GM12875 (cell line): ENCODE measurements around the gene IQCK.

Source experiments
- H3K4me3 ChIP-seq: one replicate; pipeline ENCODE4 v1.5.1; 2011; ENCODE audit warnings: low read depth, low read length, control low read depth
- CTCF ChIP-seq: IDR thresholded peaks from 2 replicates; pipeline ENCODE4 v1.5.1; 2011; ENCODE audit warnings: low read depth, mild to moderate bottlenecking, control low read depth, inconsistent platforms, low read length, moderate library complexity, borderline replicate concordance; ENCODE audit not compliant: insufficient read depth

IQCK gene

DNA sequence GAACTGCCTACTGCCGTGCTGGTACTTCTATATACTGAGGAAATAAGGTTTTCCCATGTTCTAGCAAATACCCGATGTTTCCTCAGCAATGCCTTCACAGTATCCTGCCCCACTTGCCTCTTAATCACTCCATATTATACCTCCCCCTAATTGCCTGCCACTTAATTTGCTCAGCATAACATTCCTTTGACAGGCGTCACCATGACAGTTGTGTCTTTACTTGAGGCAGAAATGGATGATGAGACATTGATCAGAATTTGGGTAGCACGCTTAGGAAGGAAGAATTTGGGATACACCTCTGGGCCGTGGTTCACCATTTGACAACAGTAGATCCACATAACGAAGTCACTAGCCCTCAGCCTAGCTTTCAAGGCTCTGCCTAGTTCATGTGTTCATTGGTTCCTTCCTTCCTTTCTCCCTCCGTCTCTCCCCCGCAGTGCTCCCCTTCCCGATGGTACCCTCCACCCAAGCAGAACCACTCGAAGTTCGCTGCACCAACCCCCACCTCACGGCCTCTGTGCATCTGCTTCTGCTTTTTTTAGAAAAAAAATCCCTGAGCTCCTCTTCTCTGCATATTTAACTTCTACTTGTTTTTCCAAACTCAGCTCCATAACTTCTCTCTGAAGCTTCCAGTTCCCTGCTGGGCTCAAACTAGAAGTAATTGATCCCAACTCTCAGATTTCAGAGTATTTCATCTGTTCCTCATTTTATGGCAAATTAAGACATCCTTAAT is 19.4 kb downstream of the IQCK start:
- no peak overlapping the region for H3K4me3 ChIP-seq
- TF ChIP-seq CTCF: no peak

DNA sequence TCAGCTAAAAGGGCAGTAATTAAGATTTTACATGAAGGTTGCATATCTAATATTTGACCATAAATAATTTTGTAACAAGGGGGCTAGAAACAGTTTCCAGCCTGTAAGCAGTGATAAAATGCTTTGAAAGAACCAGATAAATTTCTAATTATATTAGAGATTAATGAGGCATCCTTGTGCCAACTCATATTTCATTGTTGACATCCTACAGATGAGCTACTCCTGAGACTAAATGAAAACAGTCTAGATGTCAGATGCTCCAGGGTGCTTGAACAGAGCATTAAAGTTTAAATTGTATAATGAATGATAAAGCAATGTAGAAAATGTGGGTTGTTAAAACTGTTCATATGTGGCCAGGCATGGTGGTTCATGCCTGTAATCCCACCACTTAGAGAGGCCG is 23.3 kb downstream of the IQCK start:
- H3K4me3 ChIP-seq: no peak overlapping the region
- TF ChIP-seq CTCF: no peak

- TF ChIP-seq CTCF: no peak
- no peak overlapping the region for H3K4me3 ChIP-seq
These were observed 25.7 kb downstream of the IQCK start for GRCh38 chr16:19743816-19744159.

GRCh38 chr16:19744670-19745069 is 26.6 kb downstream of the IQCK start:
- TF ChIP-seq CTCF: no peak

DNA sequence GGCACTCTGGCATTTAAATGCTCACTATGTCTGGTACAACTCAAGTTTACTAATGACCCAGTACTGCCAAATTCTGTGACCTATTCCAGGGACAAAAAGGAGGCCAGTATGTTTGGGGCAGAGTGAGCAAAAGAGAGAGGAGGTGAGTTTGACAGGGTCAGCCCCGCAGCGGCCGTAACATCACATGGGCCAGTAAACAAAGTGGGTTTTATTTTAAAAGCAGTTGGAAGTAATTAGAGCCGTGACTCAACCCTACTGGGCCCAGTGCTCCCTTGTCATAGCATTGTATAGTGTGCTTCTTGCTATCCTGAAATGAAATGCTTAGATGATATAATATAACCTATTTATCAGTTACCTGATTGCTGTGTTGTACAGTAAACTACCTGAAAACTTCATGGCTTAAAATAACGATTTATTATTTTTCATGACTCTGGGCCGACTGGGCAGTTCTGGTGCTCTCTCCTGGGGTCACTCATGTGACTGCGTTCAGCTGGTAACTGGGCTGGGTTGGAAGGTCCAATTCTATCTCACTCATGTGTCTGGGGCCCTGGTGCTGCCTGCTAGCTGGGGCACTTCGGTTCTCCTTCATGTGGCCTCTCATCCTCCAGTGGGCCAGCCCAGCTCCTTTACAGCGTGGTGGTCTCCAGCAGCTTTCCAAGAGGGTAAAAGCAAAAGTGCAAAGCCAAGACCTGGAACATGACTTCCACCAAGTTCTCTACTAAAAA is 27.4 kb downstream of the IQCK start:
- H3K4me3 ChIP-seq: no peak overlapping the region
- TF ChIP-seq CTCF: no peak

More at GRCh38 chr16:19744670-19745069, 26.6 kb downstream of the IQCK start:
- no peak overlapping the region for H3K4me3 ChIP-seq

DNA sequence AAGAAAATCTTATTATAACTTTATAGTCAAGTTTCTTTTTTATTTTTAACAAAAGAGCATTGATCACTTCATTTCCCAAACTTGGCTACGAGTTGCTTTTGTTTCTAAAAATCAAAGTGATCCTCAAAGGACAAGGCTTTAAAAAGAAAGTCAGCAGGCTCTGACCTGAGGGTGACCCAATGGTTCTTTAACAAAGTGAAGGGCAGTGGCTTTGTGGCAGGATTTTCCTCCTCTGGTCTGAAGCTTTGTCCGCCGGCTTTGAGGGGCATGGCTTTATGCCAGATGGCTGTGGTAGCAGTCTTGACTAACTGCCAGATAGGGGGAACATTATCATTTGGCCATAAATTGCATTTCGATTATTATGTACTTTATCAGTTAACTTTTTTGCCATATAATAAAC is 28.5 kb downstream of the IQCK start:
- TF ChIP-seq CTCF: no peak
- H3K4me3 ChIP-seq: no peak overlapping the region
